HepG2 (cell line): ENCODE data around the gene DHRS4L2. TPM values are rescaled to one million over a fixed set of nuclear protein-coding genes. Genes with fewer than 3 reads are reported as not detected.
"Not testable (repeated sequence)": the region's sequence is repeated elsewhere in the genome, so short reads cannot be mapped to it uniquely, and the experiment has no call there.

Source experiments
- ATAC-seq: fragments of 200-7000 bp; cut with Tn5 transposase; 3 replicates; pipeline ENCODE4 v1.9.1; 2020; ENCODE audit warnings: mild to moderate bottlenecking, moderate library complexity
- BruUV-seq: library from RNA; stranded (reverse); fragments of 400-500 nt; replicated peaks from 2 replicates; lab custom pipeline; 2021; lab: Mats Ljungman, UMichigan
- CTCF ChIA-PET: fragments of 300-600 bp; formaldehyde crosslinking; extraction: SDS; loops from one replicate; lab custom pipeline; 2021; ENCODE audit warnings: low total read pairs, inconsistent platforms, low intra/inter-chr PET ratio; lab: Yijun Ruan, JAX
- POLR2A ChIA-PET: fragments of 350-600 bp; sonication (Branson Sonifier 250); formaldehyde crosslinking; loops from one replicate; lab custom pipeline; 2020; ENCODE audit warnings: antibody characterized with exemption, inconsistent platforms; lab: Yijun Ruan, JAX
- DNase-seq: peaks from one replicate; pipeline ENCODE4 v3.0.0-alpha.2; 2015; ENCODE audit warnings: low spot score
- FAIRE-seq: peaks from 3 replicates; lab custom pipeline; 2011; peaks lifted over from hg19 to GRCh38; lab: Jason Lieb, UNC
- H2AFZ ChIP-seq: one replicate; pipeline ENCODE4 v1.6.1; 2011; ENCODE audit warnings: low read length, inconsistent platforms
- H3K27ac ChIP-seq: fragments of 300-600 bp; 3 replicates; pipeline ENCODE4 v1.8.0; 2011; ENCODE audit warnings: mixed run types, mild to moderate bottlenecking, mixed read lengths, low read length, inconsistent platforms; ENCODE audit not compliant: insufficient read depth; ENCODE audit errors: extremely low read length
- H3K27me3 ChIP-seq, 2 experiments: fragments of 200-600 bp in 1 of 2; 2 replicates in 1 of 2; 3 replicates in 1 of 2; pipeline versions ENCODE4 v1.6.0 to v1.8.0; 2011; ENCODE audit warnings: low read length in 2 of 2, mild to moderate bottlenecking in 2 of 2, moderate library complexity in 2 of 2, inconsistent platforms in 1 of 2; ENCODE audit not compliant: insufficient read depth in 2 of 2, control insufficient read depth in 1 of 2
- H3K36me3 ChIP-seq, 2 experiments: fragments of 200-600 bp in 1 of 2; replicated peaks in 1 of 2; 2 replicates in 1 of 2; 3 replicates in 1 of 2; pipeline versions ENCODE4 v1.5.1 to v1.8.0; 2011; ENCODE audit warnings: low read length in 2 of 2, inconsistent platforms in 1 of 2; ENCODE audit not compliant: insufficient read depth in 2 of 2, control insufficient read depth in 1 of 2
- H3K4me1 ChIP-seq: 2 replicates; pipeline ENCODE4 v1.5.1; 2012; ENCODE audit warnings: low read length, inconsistent platforms; ENCODE audit not compliant: insufficient read depth
- H3K4me2 ChIP-seq: 2 replicates; pipeline ENCODE4 v1.6.0; 2011; ENCODE audit warnings: low read depth, low read length, inconsistent platforms
- H3K4me3 ChIP-seq, 3 experiments: fragments of 200-600 bp in 1 of 3; sonication (generic), shearing (Covaris generic) in 1 of 3; replicated peaks in 1 of 3; 2 replicates each; pipeline ENCODE4 v1.5.1; 2011 to 2016; ENCODE audit warnings: low read length in 3 of 3, inconsistent platforms in 2 of 3, low read depth in 2 of 3, mild to moderate bottlenecking in 2 of 3, control low read depth in 1 of 3, mixed read lengths in 1 of 3; ENCODE audit not compliant: insufficient read depth in 1 of 3
- H3K79me2 ChIP-seq: one replicate; pipeline ENCODE4 v1.6.1; 2011; ENCODE audit warnings: low read length, inconsistent platforms; ENCODE audit not compliant: insufficient read depth
- H3K9ac ChIP-seq: 2 replicates; pipeline ENCODE4 v1.6.0; 2011; ENCODE audit warnings: mild to moderate bottlenecking, low read depth, low read length, inconsistent platforms; ENCODE audit not compliant: insufficient read depth
- H3K9me3 ChIP-seq: 2 replicates; pipeline ENCODE4 v1.5.1; 2012; ENCODE audit warnings: mild to moderate bottlenecking, low read length
- H4K20me1 ChIP-seq: 2 replicates; pipeline ENCODE4 v1.6.0; 2011; ENCODE audit warnings: inconsistent platforms, mild to moderate bottlenecking, low read length, moderate library complexity; ENCODE audit not compliant: insufficient read depth
- HNRNPK ChIP-seq: fragments of 200-400 bp; formaldehyde crosslinking; IDR thresholded peaks from 2 replicates; pipeline ENCODE4 v1.6.1; 2018; ENCODE audit warnings: low read length, low read depth, moderate library complexity, mild to moderate bottlenecking; ENCODE audit not compliant: poor library complexity, severe bottlenecking
- MBD4 ChIP-seq: IDR thresholded peaks from 2 replicates; pipeline ENCODE4 v1.6.1; 2012; ENCODE audit warnings: low read length, inconsistent platforms, borderline replicate concordance
- ZNF207 ChIP-seq: fragments of 450-650 bp; IDR thresholded peaks from 2 replicates; pipeline ENCODE4 v1.6.1; 2016; ENCODE audit warnings: antibody characterized with exemption, borderline replicate concordance
- ZNF276 ChIP-seq: sonication (generic); formaldehyde crosslinking; IDR thresholded peaks from 2 replicates; pipeline ENCODE4 v1.4.0; 2020; ENCODE audit warnings: mild to moderate bottlenecking, low read depth, missing genetic modification reagents
- ZNF382 ChIP-seq: sonication (generic); formaldehyde crosslinking; IDR thresholded peaks from 2 replicates; pipeline ENCODE4 v1.5.0; 2020; ENCODE audit warnings: missing genetic modification reagents, mild to moderate bottlenecking, borderline replicate concordance
- ZNF761 ChIP-seq: sonication (generic); formaldehyde crosslinking; conservative IDR thresholded peaks from 2 replicates; pipeline ENCODE4 v1.4.0; 2020; ENCODE audit warnings: mild to moderate bottlenecking, missing genetic modification reagents
- WGBS: methylation state at CpG from one replicate; pipeline ENCODE4 v1.1.6; 2017; ENCODE audit warnings: low lambda C conversion rate; 5-methylcytosine and 5-hydroxymethylcytosine counted together
- in situ Hi-C: cut with HindIII; loops from 2 replicates; pipeline ENCODE4 v1.10.0; 2017; ENCODE audit warnings: low pct_unique_long_range_greater_than_20kb; ENCODE audit not compliant: extremely low pct_ligation_motif_present
- intact Hi-C: fragments of 100-400 bp; cut with micrococcal nuclease; formaldehyde crosslinking; loops from one replicate; pipeline ENCODE4 v1.10.0; 2022; ENCODE audit not compliant: unreplicated experiment
- polyA plus RNA-seq, 8 experiments: library from polyadenylated mRNA; depleted of rRNA in 3 of 8; stranded (reverse) in 7 of 8; unstranded in 1 of 8; fragments of >200 nt; fragmentation: Illumina TruSeq in 4 of 8; extraction: Trizol in 4 of 8; gene quantifications; 2 replicates each; pipeline versions ENCODE4 v1.2.1 to v1.2.3, GENCODE V29; 2011 to 2016; ENCODE audit warnings: low read depth in 4 of 8, missing spikeins in 1 of 8, mixed read lengths in 1 of 8; ENCODE audit not compliant: insufficient read depth in 1 of 8
- total RNA-seq, 5 experiments: library from RNA; depleted of rRNA; stranded (reverse); fragments of >200 nt; fragmentation: Illumina TruSeq; extraction: Trizol; gene quantifications; 2 replicates each; pipeline ENCODE4 v1.2.3, GENCODE V29; 2016; ENCODE audit warnings: low read depth in 1 of 5

Gene DHRS4L2
- total and polyA plus RNA-seq, 2 of the 13 experiments (the other 11 are each of a cell fraction or from before 2014, with no cell fraction given), result 24.7 to 38.2 TPM

DNA sequence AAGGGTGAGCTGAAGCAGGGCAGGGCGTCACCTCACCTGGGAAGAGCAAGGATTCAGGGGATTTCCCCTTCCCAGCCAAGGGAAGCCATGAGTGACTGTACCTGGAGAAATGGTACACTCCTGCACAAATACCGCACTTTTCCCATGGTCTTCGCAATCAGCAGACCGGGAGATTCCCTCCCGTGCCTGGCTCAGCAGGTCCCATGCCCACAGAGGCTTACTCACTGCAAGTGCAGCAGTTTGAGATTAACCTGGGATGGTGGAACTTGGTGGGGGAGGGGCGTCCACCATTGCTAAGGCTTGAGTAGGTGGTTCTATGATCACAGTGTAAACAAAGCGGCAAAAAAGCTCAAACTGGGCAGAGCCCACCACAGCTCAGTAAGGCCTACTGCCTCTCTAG is 46.1 kb upstream of the DHRS4L2 start (continued):
- TF ChIP-seq ZNF276 (CRISPR knock-in tag) (no peak), ZNF207 (no peak), ZNF761 (CRISPR knock-in tag) (no peak), ZNF382 (CRISPR knock-in tag) (no peak), MBD4 (no peak)

DNA sequence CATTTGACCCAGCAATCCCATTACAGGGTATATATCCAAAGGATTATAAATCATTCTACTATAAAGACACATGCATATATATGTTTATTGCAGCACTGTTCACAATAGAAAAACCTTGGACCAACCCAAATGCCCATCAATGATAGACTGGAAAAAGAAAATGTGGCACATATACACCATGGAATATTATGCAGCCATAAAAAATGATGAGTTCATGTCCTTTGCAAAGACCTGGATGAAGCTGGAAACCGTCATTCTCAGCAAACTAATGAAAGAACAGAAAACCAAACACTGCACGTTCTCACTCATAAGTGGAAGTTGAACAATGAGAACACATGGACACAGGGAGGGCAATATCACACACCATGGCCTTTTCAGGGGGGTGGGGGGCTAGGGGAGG is 39.7 kb upstream of the DHRS4L2 start:
- DNase-seq, H2AFZ ChIP-seq, H3K79me2 ChIP-seq, POLR2A ChIA-PET, H3K27me3 ChIP-seq, in situ Hi-C loops, H3K27ac ChIP-seq, H3K9ac ChIP-seq, H4K20me1 ChIP-seq, FAIRE-seq, BruUV-seq, H3K9me3 ChIP-seq, intact Hi-C loops, H3K4me2 ChIP-seq, H3K36me3 ChIP-seq, CTCF ChIA-PET, ATAC-seq, H3K4me3 ChIP-seq: not testable (repeated sequence)
- TF ChIP-seq HNRNPK, result peak; percentile 34
- H3K4me1 ChIP-seq, result peaks cover 19% of the 10 kb centered on the region
- WGBS, result 88% methylated on average over 2 of the region's 2 CpGs
